Heart left ventricle (tissue), 13 donors: ENCODE measurements around the gene HLCS.

Source experiments
- CTCF ChIP-seq, 12 donors: fragments of 200-600 bp; sonication (generic) in 4 of 12; IDR thresholded peaks; one replicate each; pipeline versions ENCODE4 v1.5.0 to v1.8.0; 2018 to 2022; ENCODE audit warnings: antibody characterized with exemption in 12 of 12, mild to moderate bottlenecking in 5 of 12
- POLR2A ChIP-seq, 2 donors: fragments of 450-650 bp; IDR thresholded peaks; one replicate each; pipeline ENCODE4 v1.6.1; 2017; ENCODE audit warnings: antibody characterized with exemption in 2 of 2, mild to moderate bottlenecking in 2 of 2, moderate library complexity in 2 of 2
- donor health status: ischemic (EF 13 %, LVEDD 7.1; RV severe dilation, severe dysfunction).
- donor health status: DM: no; HTN: yes; CAD: no.
- donor health status: DM: no; HTN: no; CAD: no.
- donor health status: ischemic (EF 25% LVEDD 6.9; RV normal size, moderate dysfunction).
- donor health status: ischemic (EF 25% LVEDD 5.7; RV mildly dilated, moderate dysfunction).
- donor health status: ischemic (EF 35%, LVEDD 5.7; RV mildly dilated, moderate dysfunction).
- donor health status: nonischemic (EF 11% LVEDD 7.7; RV severe dilation, severe dysfunction).
- donor health status: DM: yes; HTN: yes; CAD: no.
- donor health status: PGD.
- donor health status: ischemic (EF 29% LVEDD 5.4; RV normal size, mild dysfunction).
- donor health status: nonischemic (EF 23%, LVEDD 6.1; RV moderate dilation, normal function).

- TF ChIP-seq CTCF (IDR thresholded peaks at IDR 0.05): no peak
- no peak for TF ChIP-seq POLR2A (IDR thresholded peaks at IDR 0.05)
These were observed 19.5 kb downstream of the HLCS start for GRCh38 chr21:36946949-36947356.
